ENCODE measurements around the gene MUC4.
"Not testable (repeated sequence)": the region's sequence is repeated elsewhere in the genome, so short reads cannot be mapped to it uniquely, and the experiment has no call there.

MUC4 gene

GRCh38 chr3:195718477-195718984 lies 93.2 kb downstream of the MUC4 start:
- in situ Hi-C loops (cut with HindIII; ENCODE audit: low sequenced_read_pairs), result no loop called here
- H3K4me3 ChIP-seq (ENCODE audit: low read depth, low read length), result no peak overlapping the region
- TF ChIP-seq, protein P1, sequence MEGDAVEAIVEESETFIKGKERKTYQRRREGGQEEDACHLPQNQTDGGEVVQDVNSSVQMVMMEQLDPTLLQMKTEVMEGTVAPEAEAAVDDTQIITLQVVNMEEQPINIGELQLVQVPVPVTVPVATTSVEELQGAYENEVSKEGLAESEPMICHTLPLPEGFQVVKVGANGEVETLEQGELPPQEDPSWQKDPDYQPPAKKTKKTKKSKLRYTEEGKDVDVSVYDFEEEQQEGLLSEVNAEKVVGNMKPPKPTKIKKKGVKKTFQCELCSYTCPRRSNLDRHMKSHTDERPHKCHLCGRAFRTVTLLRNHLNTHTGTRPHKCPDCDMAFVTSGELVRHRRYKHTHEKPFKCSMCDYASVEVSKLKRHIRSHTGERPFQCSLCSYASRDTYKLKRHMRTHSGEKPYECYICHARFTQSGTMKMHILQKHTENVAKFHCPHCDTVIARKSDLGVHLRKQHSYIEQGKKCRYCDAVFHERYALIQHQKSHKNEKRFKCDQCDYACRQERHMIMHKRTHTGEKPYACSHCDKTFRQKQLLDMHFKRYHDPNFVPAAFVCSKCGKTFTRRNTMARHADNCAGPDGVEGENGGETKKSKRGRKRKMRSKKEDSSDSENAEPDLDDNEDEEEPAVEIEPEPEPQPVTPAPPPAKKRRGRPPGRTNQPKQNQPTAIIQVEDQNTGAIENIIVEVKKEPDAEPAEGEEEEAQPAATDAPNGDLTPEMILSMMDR (IDR thresholded peaks at IDR 0.05; ENCODE audit: low read depth, low read length), result no peak
- no peak for DNase-seq (ENCODE audit: low read depth, low spot score)

GRCh38 chr3:195717852-195718476 lies 93.8 kb downstream of the MUC4 start:
- no peak overlapping the region for H3K4me3 ChIP-seq (ENCODE audit: low read depth, low read length)
- in situ Hi-C loops (cut with HindIII; ENCODE audit: low sequenced_read_pairs), result no loop called here
- no peak for DNase-seq (ENCODE audit: low read depth, low spot score)
- TF ChIP-seq, protein P1 (IDR thresholded peaks at IDR 0.05; ENCODE audit: low read depth, low read length), result no peak

GRCh38 chr3:195717416-195717815 lies 94.3 kb downstream of the MUC4 start:
- no peak overlapping the region for H3K4me3 ChIP-seq (ENCODE audit: low read depth, low read length)
- no peak for DNase-seq (ENCODE audit: low read depth, low spot score)
- TF ChIP-seq, protein P1 (IDR thresholded peaks at IDR 0.05; ENCODE audit: low read depth, low read length), result no peak
- in situ Hi-C loops (cut with HindIII; ENCODE audit: low sequenced_read_pairs), result no loop called here

DNA sequence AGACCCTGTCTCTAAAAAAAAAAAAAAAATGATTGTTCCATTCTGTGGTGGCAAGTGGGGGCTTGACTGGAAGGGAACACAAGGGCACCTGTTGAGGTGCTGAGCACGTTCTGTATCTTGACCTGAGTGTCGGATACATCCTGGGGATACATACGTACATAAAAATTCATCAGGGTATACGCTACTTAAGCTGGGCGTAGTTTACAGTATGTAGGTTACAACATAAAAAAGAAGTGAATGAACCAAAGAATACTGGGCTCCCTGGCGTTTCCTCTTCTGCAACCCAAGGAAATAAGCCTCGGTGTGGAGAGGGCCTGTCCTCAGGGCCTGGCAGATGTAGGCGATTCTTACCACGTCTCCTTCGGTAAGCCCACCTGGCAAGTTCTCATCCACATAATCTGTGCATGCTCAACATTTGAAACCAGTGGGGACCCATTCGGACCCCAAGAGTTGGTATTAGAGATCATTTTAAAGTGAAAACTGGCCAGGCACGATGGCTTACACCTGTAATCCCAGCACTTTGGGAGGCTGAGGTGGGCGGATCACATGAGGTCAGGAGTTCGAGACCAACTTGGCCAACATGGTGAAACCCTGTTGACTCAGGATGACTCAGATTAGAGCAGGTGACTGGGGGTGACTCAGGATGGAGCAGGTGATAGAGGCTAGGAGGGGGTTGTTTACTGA lies 96.0 kb downstream of the MUC4 start:
- no peak for DNase-seq (ENCODE audit: low read depth, low spot score)
- no peak overlapping the region for H3K4me3 ChIP-seq (ENCODE audit: low read depth, low read length)
- TF ChIP-seq, protein P1 (IDR thresholded peaks at IDR 0.05; ENCODE audit: low read depth, low read length), result no peak
- in situ Hi-C loops (cut with HindIII; ENCODE audit: low sequenced_read_pairs), result no loop called here

DNA sequence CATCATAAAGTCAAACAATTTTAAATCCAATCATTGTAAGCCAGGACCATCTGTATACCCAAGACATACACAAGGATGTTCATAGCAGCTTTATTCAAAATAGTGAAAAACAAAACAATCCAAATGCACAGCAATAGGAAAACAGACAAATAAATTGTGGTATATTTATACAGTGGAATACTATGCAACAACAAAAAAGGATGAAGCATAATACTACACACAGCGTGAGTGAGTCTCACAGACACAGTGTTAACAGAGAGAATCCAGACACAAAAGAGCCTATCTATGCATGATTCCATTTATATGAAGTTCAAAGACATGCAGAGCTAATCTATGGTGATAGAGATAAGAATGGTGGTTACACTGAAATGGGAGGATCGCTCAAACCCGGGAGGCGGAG lies 96.6 kb downstream of the MUC4 start:
- DNase-seq (ENCODE audit: low read depth, low spot score), result no peak
- TF ChIP-seq, protein P1 (IDR thresholded peaks at IDR 0.05; ENCODE audit: low read depth, low read length), result no peak
- no peak overlapping the region for H3K4me3 ChIP-seq (ENCODE audit: low read depth, low read length)
- in situ Hi-C loops (cut with HindIII; ENCODE audit: low sequenced_read_pairs), result no loop called here

GRCh38 chr3:195714380-195715011 lies 97.2 kb downstream of the MUC4 start:
- DNase-seq (ENCODE audit: low read depth, low spot score), result no peak
- H3K4me3 ChIP-seq (ENCODE audit: low read depth, low read length), result no peak overlapping the region
- TF ChIP-seq, protein P1 (IDR thresholded peaks at IDR 0.05; ENCODE audit: low read depth, low read length), result no peak
- in situ Hi-C loops (cut with HindIII; ENCODE audit: low sequenced_read_pairs), result no loop called here

DNA sequence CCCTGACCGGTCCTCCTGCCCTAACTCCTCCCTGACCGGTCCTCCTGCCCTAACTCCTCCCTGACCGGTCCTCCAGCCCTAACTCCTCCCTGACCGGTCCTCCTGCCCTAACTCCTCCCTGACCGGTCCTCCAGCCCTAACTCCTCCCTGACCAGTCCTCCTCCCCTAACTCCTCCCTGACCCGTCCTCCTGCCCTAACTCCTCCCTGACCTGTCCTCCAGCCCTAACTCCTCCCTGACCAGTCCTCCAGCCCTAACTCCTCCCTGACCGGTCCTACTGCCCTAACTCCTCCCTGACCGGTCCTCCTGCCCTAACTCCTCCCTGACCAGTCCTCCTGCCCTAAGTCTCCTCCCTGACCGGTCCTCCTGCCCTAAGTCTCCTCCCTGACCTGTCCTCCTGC lies 98.6 kb downstream of the MUC4 start:
- in situ Hi-C loops (cut with HindIII; ENCODE audit: low sequenced_read_pairs); H3K4me3 ChIP-seq (ENCODE audit: low read depth, low read length); DNase-seq (ENCODE audit: low read depth, low spot score): not testable (repeated sequence)

DNA sequence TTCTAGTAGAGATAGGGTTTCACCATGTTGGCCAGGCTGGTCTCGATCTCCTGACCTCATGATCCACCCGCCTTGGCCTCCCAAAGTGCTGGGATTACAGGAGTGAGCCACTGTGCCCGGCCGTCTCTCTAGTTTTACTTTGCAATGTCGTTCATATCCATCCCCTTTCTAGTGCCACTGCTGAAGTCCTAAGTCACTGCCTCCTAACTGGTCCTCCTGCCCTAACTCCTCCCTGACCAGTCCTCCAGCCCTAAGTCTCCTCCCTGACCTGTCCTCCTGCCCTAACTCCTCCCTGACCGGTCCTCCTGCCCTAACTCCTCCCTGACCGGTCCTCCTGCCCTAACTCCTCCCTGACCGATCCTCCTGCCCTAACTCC lies 99.2 kb downstream of the MUC4 start:
- DNase-seq (ENCODE audit: low read depth, low spot score); H3K4me3 ChIP-seq (ENCODE audit: low read depth, low read length); in situ Hi-C loops (cut with HindIII; ENCODE audit: low sequenced_read_pairs): not testable (repeated sequence)

Measured in astrocyte of the spinal cord (primary cell).